GM20431 (cell line): ENCODE data around the gene LHPP.

Source experiments
- in situ Hi-C: fragments of 300-500 bp; cut with MseI, MboI; formaldehyde crosslinking; loops from one replicate; pipeline ENCODE4 v1.15.0; 2020; ENCODE audit warnings: low sequenced_read_pairs; ENCODE audit not compliant: unreplicated experiment

LHPP gene

GRCh38 chr10:124562425-124563060 lies 100.9 kb downstream of the LHPP start:
- in situ Hi-C loops: no loop called here

GRCh38 chr10:124563320-124564040 lies 101.9 kb downstream of the LHPP start:
- in situ Hi-C loops: no loop called here

- in situ Hi-C loops: no loop called here
These were observed 103.3 kb downstream of the LHPP start for GRCh38 chr10:124564881-124565280.

GRCh38 chr10:124565565-124566221 lies 104.1 kb downstream of the LHPP start:
- in situ Hi-C loops: no loop called here

- in situ Hi-C loops: no loop called here
These were observed 104.7 kb downstream of the LHPP start for GRCh38 chr10:124566222-124566888.

- in situ Hi-C loops: no loop called here
These were observed 105.6 kb downstream of the LHPP start for GRCh38 chr10:124566981-124567835.

GRCh38 chr10:124568339-124568738 lies 106.7 kb downstream of the LHPP start:
- in situ Hi-C loops: no loop called here

- in situ Hi-C loops: no loop called here
These were observed 107.4 kb downstream of the LHPP start for GRCh38 chr10:124568848-124569622.

- in situ Hi-C loops: no loop called here
These were observed 108.2 kb downstream of the LHPP start for GRCh38 chr10:124569623-124570470.

- in situ Hi-C loops: no loop called here
These were observed 109.0 kb downstream of the LHPP start for GRCh38 chr10:124570646-124571045.

- in situ Hi-C loops: no loop called here
These were observed 111.1 kb downstream of the LHPP start for GRCh38 chr10:124572751-124573150.

- in situ Hi-C loops: no loop called here
These were observed 112.3 kb downstream of the LHPP start for GRCh38 chr10:124573726-124574455.

GRCh38 chr10:124574456-124575070 lies 112.9 kb downstream of the LHPP start:
- in situ Hi-C loops: no loop called here

GRCh38 chr10:124575107-124576035 lies 113.7 kb downstream of the LHPP start:
- in situ Hi-C loops: no loop called here

GRCh38 chr10:124576526-124577420 lies 115.2 kb downstream of the LHPP start:
- in situ Hi-C loops: no loop called here
